ENCODE results near the gene DDX10.
"Not testable (repeated sequence)": the region's sequence is repeated elsewhere in the genome, so short reads cannot be mapped to it uniquely, and the experiment has no call there.

Gene DDX10

DNA sequence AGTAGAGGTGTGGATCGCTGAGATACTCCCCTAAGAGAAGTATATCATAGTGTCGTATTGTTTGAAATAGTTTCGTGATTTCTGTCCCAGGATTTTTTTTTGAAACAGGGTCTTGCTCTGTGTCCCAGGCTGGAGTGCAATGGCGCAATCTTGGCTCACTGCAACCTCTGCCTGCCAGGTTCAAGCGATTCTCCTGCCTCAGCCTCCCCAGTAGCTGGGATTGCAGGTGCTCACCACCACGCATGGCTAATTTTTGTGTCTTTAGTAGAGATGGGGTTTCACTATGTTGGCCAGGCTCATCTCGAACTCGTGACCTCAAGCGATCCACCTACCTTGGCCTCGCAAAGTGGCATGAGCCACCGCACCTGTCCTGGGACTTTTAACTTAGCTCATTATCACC, 159.1 kb downstream of the DDX10 start:
- not testable (repeated sequence) for DNase-seq (ENCODE audit: low read depth, low spot score)

DNA sequence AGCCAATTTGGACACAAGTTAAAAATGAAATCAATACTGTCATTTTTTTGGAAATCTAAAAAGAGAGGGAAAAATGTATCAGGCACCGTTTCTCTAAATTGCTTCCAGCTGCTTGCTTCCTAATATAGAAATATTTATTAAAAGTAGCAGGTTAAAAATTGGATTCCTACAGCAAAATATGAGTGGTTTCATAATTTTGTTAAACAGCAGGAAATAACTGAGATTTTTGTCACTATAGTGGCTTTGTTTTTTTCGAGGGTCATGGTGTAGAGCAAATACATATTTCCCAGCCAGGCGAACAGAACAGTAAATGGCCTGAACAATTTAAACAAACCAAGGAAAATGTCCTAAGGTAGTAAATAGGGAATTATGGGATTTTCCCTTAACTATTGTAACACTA, 159.7 kb downstream of the DDX10 start:
- no peak for DNase-seq (ENCODE audit: low read depth, low spot score)

DNA sequence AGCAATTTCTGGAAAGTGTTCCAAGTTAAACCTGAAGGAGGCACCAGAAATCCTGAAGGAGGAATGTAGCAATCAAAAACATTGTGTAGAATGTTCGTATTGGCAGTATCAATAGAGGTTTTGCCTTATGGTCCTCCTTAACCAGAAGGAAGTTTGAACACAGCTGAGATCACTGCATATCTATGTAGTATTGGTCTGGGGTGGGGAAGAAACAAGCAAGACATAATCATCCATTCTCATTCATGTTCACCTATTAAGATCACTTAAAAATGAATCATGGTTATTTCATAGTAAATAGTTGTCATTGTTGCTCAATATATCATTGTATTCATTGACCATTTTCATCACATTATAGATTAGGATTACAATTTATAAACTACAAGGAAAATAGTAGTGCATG, 160.5 kb downstream of the DDX10 start:
- no peak for DNase-seq (ENCODE audit: low read depth, low spot score)

DNA sequence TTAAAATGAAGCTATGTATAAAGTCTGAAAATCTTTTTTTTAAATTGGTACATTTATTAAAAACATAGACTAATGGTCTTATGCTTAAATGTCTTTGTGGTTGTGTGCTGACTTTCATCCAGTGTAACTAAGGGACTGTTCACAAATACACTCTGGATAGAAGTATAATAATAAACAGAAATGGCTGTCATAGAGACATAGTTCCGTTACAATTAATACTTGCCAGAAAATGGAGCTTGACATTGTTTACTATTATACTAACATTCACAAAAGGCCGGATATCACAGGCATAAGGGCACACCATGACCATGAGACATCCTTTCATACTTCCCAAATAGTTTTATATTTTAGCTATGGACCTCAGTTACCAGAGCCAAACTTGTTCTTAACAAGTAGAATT, 161.3 kb downstream of the DDX10 start:
- no peak for DNase-seq (ENCODE audit: low read depth, low spot score)

DNA sequence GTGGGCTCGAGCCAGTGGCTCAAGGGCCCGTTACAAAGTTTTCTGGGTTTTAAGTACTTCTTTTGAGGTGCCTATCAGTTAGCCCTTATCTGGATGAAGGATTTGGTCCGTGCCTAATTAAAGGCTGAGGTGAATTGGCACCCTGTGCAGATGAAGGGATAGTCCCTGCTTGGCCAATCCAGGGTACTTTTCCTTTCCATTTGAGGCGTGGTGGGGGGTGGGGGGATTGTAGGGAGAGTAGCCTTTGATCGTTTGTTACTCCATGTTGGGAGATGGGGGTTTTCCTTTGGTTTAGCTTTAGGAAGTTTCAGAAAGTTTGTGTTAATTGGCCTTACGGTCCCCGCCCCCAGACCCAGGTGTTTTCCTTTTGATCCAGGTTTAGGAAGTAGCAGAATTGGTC, 170.8 kb downstream of the DDX10 start:
- no peak for DNase-seq (ENCODE audit: low read depth, low spot score)

DNA sequence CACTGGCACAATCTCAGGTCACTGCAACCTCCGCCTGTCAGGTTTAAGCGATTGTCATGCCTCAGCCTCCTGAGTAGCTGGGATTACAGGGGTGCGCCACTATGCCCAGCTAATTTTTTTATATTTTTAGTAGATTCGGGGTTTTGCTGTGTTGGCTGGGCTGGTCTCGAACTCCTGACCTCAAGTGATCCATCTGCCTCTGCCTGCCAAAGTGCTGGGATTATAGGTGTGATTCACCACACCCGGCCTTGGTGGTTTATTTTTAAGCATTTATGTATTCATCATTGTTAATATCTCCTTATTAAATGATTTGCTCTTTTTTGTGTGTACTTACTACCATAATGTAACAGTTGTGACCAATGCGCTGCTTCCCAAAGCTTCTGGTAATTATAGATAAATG, 171.7 kb downstream of the DDX10 start:
- no peak for DNase-seq (ENCODE audit: low read depth, low spot score)

DNA sequence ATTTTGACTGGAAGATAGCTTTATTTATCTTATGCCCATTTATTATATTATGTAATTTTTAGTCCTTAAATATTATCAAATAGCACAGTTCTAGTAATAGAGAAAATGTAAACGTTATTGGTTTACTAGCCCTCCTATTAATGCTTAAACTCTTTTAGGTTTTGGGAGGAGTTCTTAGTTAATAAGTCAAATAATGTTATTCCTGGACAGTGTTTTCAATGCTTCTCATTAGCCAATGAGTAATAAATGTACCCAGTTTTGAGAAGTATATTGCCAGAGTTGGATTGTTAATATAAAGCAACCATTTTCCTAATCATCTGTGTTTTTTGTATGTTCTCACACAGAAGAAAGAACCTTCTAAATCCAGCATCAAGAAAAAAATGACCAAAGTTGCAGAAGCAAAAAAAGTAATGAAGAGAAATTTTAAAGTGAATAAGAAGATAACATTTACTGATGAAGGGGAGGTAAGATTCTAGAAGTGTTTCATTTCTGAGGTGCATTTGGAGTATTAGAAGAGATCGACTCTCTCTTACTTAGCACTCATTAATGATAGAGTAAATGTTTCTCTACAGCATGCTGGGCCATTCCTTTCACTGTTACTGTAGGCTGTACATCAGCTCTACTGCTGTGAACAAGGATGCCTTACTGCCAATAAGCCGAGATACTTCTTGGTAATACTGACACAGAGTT, 173.4 kb downstream of the DDX10 start:
- DNase-seq (ENCODE audit: low read depth, low spot score) = no peak

DNA sequence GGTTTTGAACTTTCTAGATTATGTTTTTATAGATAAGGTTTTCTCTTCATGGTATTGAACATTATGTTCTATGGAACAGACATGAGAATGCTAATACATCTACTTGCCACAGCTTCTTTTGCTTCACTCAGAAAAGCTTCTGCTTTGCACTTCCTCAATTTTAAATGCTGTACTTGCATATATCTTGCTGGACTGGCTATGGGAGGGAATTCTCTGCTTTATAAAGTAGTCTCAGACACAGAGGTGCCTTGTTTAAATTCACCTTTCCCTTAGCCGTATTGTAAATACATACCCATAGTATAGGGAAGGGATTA, 173.9 kb downstream of the DDX10 start:
- no peak for DNase-seq (ENCODE audit: low read depth, low spot score)

DNA sequence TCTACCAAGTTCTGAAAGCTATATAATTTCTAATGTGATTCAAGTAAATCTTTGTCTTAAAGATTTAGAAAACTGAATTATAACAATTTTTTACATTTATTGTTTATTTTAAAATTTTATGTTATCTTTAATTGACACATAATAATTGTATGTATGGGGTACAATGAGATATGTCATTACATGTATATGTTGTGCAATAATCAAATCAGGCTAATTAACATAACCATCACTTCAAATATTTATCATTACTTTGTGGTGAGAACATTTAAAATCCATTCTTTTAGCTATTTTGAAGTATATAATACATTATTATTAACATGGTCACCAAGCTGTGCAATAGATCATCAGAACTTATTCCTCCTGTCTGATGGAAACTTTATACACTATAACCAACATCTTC, 181.1 kb downstream of the DDX10 start:
- DNase-seq (ENCODE audit: low read depth, low spot score) = no peak

DNA sequence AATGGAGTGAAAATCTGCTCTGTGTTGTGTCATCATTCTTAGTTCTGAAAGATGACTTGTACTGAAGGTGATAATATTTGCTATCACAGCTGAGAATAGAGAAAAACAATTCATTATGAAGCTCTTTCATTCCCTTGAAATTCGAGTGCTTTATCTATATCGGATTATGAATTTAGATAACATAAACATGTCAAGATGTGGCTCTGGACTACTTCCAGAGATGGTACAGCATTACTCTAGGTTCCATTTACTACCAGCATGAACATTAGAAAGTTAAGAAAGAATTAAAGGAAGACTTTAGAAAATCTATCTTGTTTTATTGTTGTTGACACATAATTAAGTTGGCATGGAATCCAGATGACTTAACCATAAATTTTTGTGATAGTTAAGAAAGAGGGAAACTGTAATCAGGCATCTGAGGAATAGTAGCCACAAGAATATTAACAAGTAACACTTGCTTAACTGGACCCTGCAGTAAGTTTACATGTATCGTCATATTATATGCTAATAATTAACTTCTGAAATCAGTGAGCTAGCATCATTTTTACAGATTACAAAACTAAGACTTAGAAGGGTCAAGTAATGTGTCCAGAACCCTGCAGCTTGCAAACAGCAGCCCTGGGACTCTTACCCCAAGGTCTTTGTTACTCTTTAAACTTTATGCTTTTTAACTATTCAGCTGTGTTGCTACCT, 182.6 kb downstream of the DDX10 start:
- no peak for DNase-seq (ENCODE audit: low read depth, low spot score)

DNA sequence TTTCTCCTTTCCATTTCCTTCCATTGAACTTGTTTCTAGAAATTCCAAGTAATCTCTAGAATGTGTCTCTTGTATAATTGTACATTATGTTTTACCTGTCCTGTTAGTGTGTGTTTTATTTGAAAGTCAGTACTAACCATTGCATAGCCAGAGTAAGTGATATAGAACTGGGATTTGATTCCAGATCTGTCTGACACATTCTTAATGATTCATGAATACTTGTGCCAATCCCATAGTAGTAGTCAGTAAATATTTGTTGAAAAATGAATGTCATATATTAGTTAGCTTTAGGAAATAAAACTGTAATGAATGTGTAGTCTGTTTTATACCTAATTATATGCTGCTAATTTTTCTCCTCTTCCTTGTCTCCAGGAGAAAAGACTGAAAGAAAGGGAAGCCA, 186.9 kb downstream of the DDX10 start:
- DNase-seq (ENCODE audit: low read depth, low spot score) = no peak

DNA sequence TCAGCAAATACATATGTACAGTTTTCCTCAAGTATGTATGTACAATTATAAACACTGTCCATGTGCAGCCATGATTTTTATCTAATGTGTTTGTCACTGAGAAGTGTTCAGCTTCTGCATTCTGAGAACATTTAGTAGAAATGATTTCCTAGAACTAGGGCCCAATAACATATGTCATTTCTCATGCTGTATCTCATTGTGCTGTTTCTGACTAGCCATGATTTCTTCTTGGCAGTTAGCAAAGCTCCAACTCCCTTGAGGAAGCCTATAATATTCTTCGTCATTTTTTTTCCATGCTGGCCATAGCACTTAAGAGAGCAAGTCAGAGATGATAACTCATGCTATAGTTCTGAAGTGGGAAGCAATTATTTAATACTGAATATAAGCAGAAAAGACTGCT, 187.8 kb downstream of the DDX10 start:
- no peak for DNase-seq (ENCODE audit: low read depth, low spot score)

DNA sequence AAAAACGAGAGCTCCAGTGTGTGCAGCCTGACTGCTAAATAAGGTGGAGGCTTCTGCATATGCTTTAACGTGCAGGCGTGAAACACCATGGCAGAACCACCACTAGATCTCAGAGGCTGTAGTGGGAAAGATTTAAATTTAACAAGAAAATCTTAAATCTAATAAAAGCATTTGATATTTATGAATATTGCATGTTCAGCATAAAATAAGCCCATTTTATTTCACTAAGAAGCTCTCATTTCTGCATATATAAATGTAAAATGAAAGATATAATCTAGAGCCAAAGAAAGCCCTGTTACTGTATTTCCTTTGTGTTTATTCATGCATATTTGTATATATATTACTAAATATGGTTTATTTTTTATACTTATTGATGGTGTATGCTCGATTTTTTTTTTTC, 188.3 kb downstream of the DDX10 start:
- no peak for DNase-seq (ENCODE audit: low read depth, low spot score)

DNA sequence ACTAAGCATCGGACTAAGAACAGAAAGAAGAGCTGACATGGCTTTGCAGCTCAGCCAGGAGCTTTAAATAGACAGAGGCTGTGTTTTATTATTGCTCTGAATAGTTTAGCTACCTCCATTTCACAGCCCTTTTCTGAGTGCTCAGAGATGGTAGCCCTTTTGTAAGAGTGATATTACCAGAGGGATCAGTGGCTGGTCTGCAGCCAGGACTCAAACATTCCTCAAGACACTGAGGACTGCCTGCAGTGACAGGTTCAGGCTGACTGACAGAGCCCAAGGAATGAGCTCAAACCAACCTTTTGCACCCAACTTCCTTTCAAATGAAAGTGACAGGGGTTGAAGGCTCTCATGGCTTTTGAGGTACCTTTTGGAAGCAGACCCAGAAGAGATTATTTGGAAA, 189.0 kb downstream of the DDX10 start:
- DNase-seq (ENCODE audit: low read depth, low spot score) = no peak

DNA sequence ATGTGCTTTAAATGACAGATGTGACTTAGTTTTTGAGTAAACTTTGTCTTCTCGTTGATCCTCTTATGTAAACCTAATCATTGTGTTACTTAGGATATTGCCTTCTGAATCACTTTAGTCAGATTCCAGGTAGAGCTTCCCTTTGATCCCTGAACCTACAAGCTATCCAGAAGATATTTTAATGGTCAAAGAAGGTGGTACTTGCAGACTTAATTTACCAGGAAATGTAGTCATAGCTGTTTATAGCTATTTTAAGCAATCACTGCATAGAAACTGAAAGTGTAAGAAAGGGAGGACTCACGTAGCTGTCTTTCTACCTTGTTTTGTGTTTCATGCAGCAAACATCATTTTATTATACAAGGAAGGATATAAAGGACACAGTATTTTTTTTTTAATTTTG, 189.5 kb downstream of the DDX10 start:
- DNase-seq (ENCODE audit: low read depth, low spot score) = no peak

DNA sequence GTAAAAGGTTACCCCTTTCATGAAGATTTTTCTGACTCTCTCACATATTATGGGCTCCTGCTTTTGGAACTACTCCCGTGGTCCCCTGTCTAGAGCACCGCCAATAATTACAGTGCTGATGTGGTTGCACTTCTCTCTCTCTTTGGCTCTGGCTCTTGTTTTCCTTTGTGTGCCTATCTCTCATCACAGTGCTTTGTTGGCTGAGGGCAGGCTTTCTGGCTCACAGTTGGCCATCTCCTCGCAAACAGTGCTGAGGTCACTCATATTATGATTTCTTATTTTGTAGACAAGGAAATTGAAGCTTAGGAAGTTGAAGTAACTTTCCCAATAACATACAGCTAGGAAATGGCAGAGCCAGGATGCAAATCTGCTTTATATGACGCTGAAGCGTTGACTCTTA, 192.5 kb downstream of the DDX10 start:
- DNase-seq (ENCODE audit: low read depth, low spot score) = no peak

DNA sequence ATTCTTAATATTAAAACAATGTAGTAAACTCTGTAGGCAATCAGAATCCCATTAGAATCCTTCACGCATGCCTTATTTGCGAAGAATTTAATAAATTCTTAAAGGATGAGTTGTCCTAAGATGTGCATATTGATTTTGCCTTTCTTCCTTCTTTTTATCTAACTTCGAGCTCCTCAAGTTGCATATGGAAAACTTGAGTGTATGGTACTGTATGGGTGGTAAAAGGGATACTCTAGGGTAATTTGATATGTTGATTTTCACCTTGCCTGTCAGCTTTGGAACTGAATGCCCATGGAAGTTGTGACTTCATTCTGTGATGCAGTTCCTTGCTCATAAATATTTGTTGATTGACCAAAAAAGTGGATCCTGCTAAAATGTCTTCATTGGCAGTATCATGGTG, 193.8 kb downstream of the DDX10 start:
- no peak for DNase-seq (ENCODE audit: low read depth, low spot score)

DNA sequence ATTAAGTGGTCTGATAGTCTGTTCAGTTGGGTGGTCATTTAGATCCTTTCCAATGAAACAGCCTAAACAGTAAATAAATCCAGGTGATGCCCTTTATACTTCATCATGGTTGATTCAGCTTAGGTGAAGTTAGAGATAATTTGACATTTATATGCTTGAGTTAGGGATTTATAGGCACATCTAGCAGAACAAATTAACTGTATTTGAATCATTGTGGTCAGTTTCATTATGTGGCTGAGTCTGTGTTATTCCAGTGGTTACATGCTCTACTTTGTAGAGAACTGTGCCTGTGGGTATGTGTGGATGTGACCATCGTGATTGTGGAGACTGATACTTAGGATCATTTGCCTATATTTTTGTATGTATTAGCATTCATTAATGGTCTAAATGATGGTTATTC, 194.6 kb downstream of the DDX10 start:
- DNase-seq (ENCODE audit: low read depth, low spot score) = no peak

DNA sequence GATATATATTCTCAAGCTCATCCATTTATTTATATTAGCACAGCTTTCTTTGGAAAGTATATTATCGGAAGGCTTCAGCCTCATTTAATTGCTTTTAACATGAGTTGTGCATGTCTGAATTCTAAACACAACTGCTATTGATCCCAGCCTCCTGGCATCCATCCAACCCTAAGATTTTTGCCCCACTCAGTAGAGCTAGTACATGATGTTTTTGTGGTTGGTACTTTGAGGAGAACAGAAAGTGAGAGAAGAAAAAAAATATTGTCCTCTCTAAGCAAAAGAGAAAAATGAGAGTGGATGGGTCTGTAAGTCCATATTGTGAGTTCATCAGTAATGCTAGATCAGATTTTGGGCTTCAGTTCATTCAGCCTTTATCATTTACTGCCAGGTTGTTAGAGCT, 198.7 kb downstream of the DDX10 start:
- no peak for DNase-seq (ENCODE audit: low read depth, low spot score)

DNA sequence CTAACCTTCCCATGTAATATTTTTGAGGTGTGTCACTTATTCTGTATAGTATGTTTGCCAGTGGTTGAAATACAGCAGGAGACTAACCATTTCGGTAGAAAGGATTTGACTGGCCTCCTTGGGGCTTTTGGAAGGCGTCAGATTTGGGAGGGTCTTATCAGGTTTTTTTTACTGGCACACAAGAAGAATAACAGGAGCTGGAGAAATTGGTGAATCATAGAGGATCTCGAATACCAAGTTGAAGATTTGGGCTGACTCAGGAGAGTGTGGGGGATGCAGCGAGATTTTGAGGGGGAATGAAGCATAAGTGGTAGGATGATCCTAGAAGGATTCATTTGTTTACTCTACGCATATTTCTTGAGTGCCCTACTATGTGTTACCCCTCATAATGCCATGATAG, 200.5 kb downstream of the DDX10 start:
- no peak for DNase-seq (ENCODE audit: low read depth, low spot score)

DNA sequence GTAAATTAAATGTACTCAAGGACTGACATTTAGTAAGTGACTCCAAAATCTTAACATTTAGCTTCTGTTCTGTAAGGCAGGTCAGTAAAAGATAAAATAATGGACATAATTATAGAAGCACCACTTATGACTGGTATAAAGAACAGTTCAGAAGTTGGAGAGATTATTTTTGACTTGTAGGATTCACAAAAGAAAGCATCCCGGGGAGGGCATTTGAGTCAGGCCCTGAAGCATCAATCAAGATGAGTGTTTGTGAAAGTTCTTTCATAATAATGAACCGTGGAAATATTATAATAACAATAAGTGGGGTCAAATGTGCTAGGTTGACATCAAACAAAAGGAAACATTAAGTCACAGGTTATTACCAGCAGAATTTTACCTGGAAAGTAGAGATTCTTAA, 201.9 kb downstream of the DDX10 start:
- no peak for DNase-seq (ENCODE audit: low read depth, low spot score)

DNA sequence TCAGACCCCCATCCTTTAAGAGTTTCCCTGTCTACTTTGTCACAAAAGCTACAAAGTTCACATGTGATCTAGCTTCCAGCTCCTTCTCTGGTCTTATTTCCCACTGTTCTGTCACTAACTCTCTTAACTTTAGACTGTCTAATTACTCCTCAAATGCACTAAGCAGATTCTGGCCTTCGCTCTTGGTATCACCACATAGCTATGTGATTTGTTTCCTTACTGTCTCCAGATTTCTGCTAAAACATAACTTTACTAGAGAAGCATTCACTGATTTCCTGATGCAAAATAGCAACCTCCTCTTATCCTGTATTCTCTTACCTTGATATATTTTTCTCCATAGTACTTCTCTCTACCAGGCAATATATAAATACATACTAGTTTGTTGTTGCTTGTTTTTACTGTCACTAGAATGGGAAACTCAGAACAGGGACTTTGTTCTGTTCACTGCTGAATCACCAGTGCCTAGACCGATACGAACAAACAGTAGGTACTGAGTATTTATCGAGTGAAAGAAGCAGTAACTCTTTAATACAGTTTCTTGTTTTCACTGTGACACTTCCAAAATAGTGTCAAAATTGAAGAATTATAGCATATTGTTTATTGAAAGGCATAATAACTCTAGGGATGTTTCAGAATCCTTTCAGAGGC, 205.6 kb downstream of the DDX10 start:
- no peak for DNase-seq (ENCODE audit: low read depth, low spot score)

DNA sequence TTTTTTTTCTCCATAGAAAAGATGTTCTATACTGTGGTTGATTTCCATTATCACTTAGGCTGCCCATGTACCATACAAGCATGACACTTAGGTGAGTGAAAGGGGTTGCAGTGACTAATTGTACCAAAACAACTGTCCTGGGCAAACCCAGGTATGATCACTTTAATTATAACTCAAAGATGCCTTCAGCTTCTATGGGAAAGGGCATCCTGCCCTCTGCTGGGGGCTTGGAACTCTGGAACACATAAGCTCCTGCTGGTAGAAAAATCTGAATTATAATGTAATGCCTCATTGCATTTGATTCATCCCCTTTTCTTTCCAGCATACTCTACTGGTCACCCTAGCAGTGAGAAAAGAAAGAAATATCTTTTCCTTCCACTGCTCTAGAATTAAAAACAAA, 206.3 kb downstream of the DDX10 start:
- no peak for DNase-seq (ENCODE audit: low read depth, low spot score)

All from brain pericyte (primary cell).